K562 (cell line): Measurements from ENCODE around the gene LILRA2. TPM values are rescaled to one million over a fixed set of nuclear protein-coding genes. Genes with fewer than 3 reads are reported as not detected.

Source experiments
- ATAC-seq: fragments of 200-7000 bp; cut with Tn5 transposase; 3 replicates; pipeline ENCODE4 v1.9.1; 2020; ENCODE audit warnings: moderate library complexity
- BruUV-seq: library from RNA; stranded (reverse); fragments of 400-500 nt; replicated peaks from 2 replicates; lab custom pipeline; 2021; lab: Mats Ljungman, UMichigan
- CTCF ChIA-PET: fragments of 300-600 bp; formaldehyde crosslinking; extraction: SDS; loops from one replicate; lab custom pipeline; 2021; ENCODE audit warnings: low intra/inter-chr PET ratio; lab: Yijun Ruan, JAX
- POLR2A ChIA-PET: fragments of 300-600, 350-650 bp; sonication (Branson Sonifier 250); formaldehyde crosslinking; extraction: SDS; loops from one replicate; lab custom pipeline; 2021; ENCODE audit warnings: antibody characterized with exemption, inconsistent platforms; lab: Yijun Ruan, JAX
- DNase-seq, 4 experiments: peaks; one replicate each; pipeline versions ENCODE4 v3.0.0 to v3.0.0-alpha.2; 2011 to 2018; ENCODE audit warnings: low spot score in 3 of 4, mixed read lengths in 3 of 4; ENCODE audit errors: extremely low read depth in 1 of 4
- FAIRE-seq: peaks from 2 replicates; lab custom pipeline; 2011; peaks lifted over from hg19 to GRCh38; lab: Jason Lieb, UNC
- H2AFZ ChIP-seq: 2 replicates; pipeline ENCODE4 v1.6.0; 2011; ENCODE audit warnings: low read depth, low read length, control low read depth, inconsistent platforms
- H3K27ac ChIP-seq: fragments of 200-600 bp; 3 replicates; pipeline ENCODE4 v1.8.0; 2011; ENCODE audit warnings: low read depth, mild to moderate bottlenecking, control low read depth, inconsistent platforms, low read length, moderate library complexity, mixed read lengths; ENCODE audit errors: extremely low read depth
- H3K27me3 ChIP-seq, 2 experiments: fragments of 300-600 bp in 1 of 2; 2 replicates in 1 of 2; 3 replicates in 1 of 2; pipeline versions ENCODE4 v1.6.0 to v1.8.0; 2011; ENCODE audit warnings: inconsistent platforms in 2 of 2, low read length in 2 of 2, mild to moderate bottlenecking in 1 of 2, mixed read lengths in 1 of 2, moderate library complexity in 1 of 2; ENCODE audit not compliant: control insufficient read depth in 2 of 2, insufficient read depth in 2 of 2
- H3K36me3 ChIP-seq: fragments of 300-600 bp; 3 replicates; pipeline ENCODE4 v1.8.0; 2011; ENCODE audit warnings: mild to moderate bottlenecking, low read length, inconsistent platforms; ENCODE audit not compliant: control insufficient read depth, insufficient read depth
- H3K4me1 ChIP-seq, 2 experiments: fragments of 200-600 bp in 1 of 2; replicated peaks in 1 of 2; 2 replicates in 1 of 2; 3 replicates in 1 of 2; pipeline versions ENCODE4 v1.5.1 to v1.8.0; 2011; ENCODE audit warnings: inconsistent platforms in 2 of 2, low read length in 2 of 2, mild to moderate bottlenecking in 1 of 2, mixed read lengths in 1 of 2, moderate library complexity in 1 of 2; ENCODE audit not compliant: control insufficient read depth in 2 of 2, insufficient read depth in 2 of 2
- H3K4me2 ChIP-seq: 2 replicates; pipeline ENCODE4 v1.6.1; 2011; ENCODE audit warnings: low read length, control low read depth, inconsistent platforms, mixed read lengths; ENCODE audit not compliant: insufficient read depth
- H3K4me3 ChIP-seq: fragments of 200-600 bp; sonication (generic), shearing (Covaris generic); 2 replicates; pipeline ENCODE4 v1.5.1; 2016; ENCODE audit warnings: control low read depth, inconsistent platforms
- H3K79me2 ChIP-seq: fragments of 200-600 bp; 3 replicates; pipeline ENCODE4 v1.8.0; 2011; ENCODE audit warnings: low read length, inconsistent platforms; ENCODE audit not compliant: control insufficient read depth, insufficient read depth
- H3K9ac ChIP-seq, 2 experiments: 2 replicates each; pipeline versions ENCODE4 v1.6.0 to v1.6.1; 2011; ENCODE audit warnings: low read depth in 2 of 2, low read length in 2 of 2, control low read depth in 1 of 2, inconsistent platforms in 1 of 2, mild to moderate bottlenecking in 1 of 2, mixed read lengths in 1 of 2; ENCODE audit not compliant: insufficient read depth in 1 of 2
- H3K9me1 ChIP-seq: one replicate; pipeline ENCODE4 v1.6.0; 2011; ENCODE audit warnings: inconsistent platforms, mild to moderate bottlenecking, low read length, moderate library complexity; ENCODE audit not compliant: control insufficient read depth, insufficient read depth
- H3K9me3 ChIP-seq: replicated peaks from 2 replicates; pipeline ENCODE4 v1.5.1; 2011; ENCODE audit warnings: low read depth, low read length, inconsistent platforms; ENCODE audit not compliant: control insufficient read depth, insufficient read depth
- H4K20me1 ChIP-seq: replicated peaks from 2 replicates; pipeline ENCODE4 v1.6.1; 2011; ENCODE audit warnings: low read length, inconsistent platforms, mixed read lengths; ENCODE audit not compliant: control insufficient read depth, insufficient read depth
- PBX2 ChIP-seq, 2 experiments: IDR thresholded peaks in 1 of 2; conservative IDR thresholded peaks in 1 of 2; 2 replicates each; pipeline ENCODE4 v1.6.1; 2016; ENCODE audit warnings: low read depth in 2 of 2, mild to moderate bottlenecking in 1 of 2, missing compliant biosample characterization in 1 of 2, missing genetic modification characterization in 1 of 2, moderate library complexity in 1 of 2
- RBM17 ChIP-seq: fragments of 200-400 bp; formaldehyde crosslinking; IDR thresholded peaks from 2 replicates; pipeline ENCODE4 v1.6.1; 2017; ENCODE audit warnings: low read depth, mild to moderate bottlenecking, low read length, borderline replicate concordance
- TEAD2 ChIP-seq: fragments of 450-650 bp; IDR thresholded peaks from 2 replicates; pipeline ENCODE4 v1.6.1; 2016; ENCODE audit warnings: missing genetic modification characterization, control low read depth, missing compliant biosample characterization
- ZBTB17 ChIP-seq: fragments of 450-650 bp; formaldehyde crosslinking; IDR thresholded peaks from 2 replicates; pipeline ENCODE4 v1.4.0; 2020; ENCODE audit warnings: mild to moderate bottlenecking
- ZNF197 ChIP-seq: fragments of 200-800 bp; sonication (Bioruptor generic); IDR thresholded peaks from 2 replicates; pipeline ENCODE4 v1.6.1; 2016; ENCODE audit warnings: low read depth, missing genetic modification characterization, missing compliant biosample characterization
- WGBS: fragments of 100-300 bp; shearing (Covaris generic); methylation state at CpG from one replicate; pipeline ENCODE4 v1.1.6; 2016; ENCODE audit warnings: low coverage, mixed read lengths; ENCODE audit not compliant: insufficient coverage; ENCODE audit errors: missing lambda C conversion rate; 5-methylcytosine and 5-hydroxymethylcytosine counted together
- in situ Hi-C: fragments of 300-500 bp; cut with MboI; formaldehyde crosslinking; loops from 4 replicates; pipeline ENCODE4 v1.15.0; 2018; ENCODE audit warnings: inconsistent platforms, mixed read lengths
- intact Hi-C: fragments of 100-400 bp; cut with micrococcal nuclease; formaldehyde crosslinking; loops from 2 replicates; pipeline ENCODE4 v1.14.2; 2022
- polyA plus RNA-seq, 8 experiments: library from polyadenylated mRNA; depleted of rRNA in 4 of 8; stranded (reverse) in 5 of 8; unstranded in 3 of 8; fragments of >200 nt; fragmentation: Nextera tagmentation in 2 of 8; fragmentation: Illumina TruSeq in 1 of 8; extraction: Ambion mirVana in 2 of 8; extraction: Trizol in 1 of 8; gene quantifications; 2 replicates each; pipeline versions ENCODE4 v1.2.1 to v1.2.3, GENCODE V29; 2011 to 2014; ENCODE audit warnings: inconsistent platforms in 1 of 8, missing spikeins in 1 of 8
- total RNA-seq, 7 experiments: library from RNA; depleted of rRNA in 6 of 7; stranded (reverse); fragments of >200 nt in 6 of 7; fragmentation: Illumina TruSeq in 2 of 7; extraction: Trizol in 2 of 7; gene quantifications; 2 replicates each; pipeline versions ENCODE4 v1.2.1 to v1.2.3, GENCODE V29; 2011 to 2021; ENCODE audit warnings: low replicate concordance in 1 of 7

Gene LILRA2
- total and polyA plus RNA-seq, 9 of the 15 experiments (the other 6 are each of a cell fraction or from before 2014, with no cell fraction given) = 0.32 to 2.1 (median 0.96) TPM

GRCh38 chr19:54532528-54532927 is 41.1 kb upstream of the LILRA2 start (continued):
- TF ChIP-seq TEAD2 (tag) = no peak
- TF ChIP-seq RBM17 = no peak
- TF ChIP-seq ZBTB17 = no peak
- TF ChIP-seq PBX2 (CRISPR knock-in tag; IDR thresholded peaks at IDR 0.05; ENCODE audit: low read depth) = no peak
- no peak for TF ChIP-seq PBX2 (tag; conservative IDR thresholded peaks at IDR 0.05; ENCODE audit: low read depth)
- TF ChIP-seq, all 486 proteins: peak for 0

GRCh38 chr19:54533476-54533875 is 40.1 kb upstream of the LILRA2 start:
- Histone ChIP-seq H3K4me1 (no peaks in the 10 kb centered on the region), H3K27me3 (peaks cover 28 to 40% of the 10 kb centered on the region in 2 experiments), H3K9me3 (no peaks in the 10 kb centered on the region), H3K4me3 (no peak overlapping the region), H3K79me2 (no peaks in the 10 kb centered on the region), H3K9me1 (no peaks in the 10 kb centered on the region), H3K36me3 (no peaks in the 10 kb centered on the region), H4K20me1 (0 out of 2 replicates have a peak, but pooled peaks cover 2% of the 10 kb centered on the region), H3K27ac (no peak overlapping the region), H2AFZ (no peak overlapping the region), H3K9ac (no peak overlapping the region), H3K4me2 (no peak overlapping the region)
- in situ Hi-C loops = no loop called here
- 1% methylated on average over 8 of the region's 8 CpGs for WGBS
- BruUV-seq = no TSS peak
- DNase-seq (no peak), ATAC-seq (no peak), FAIRE-seq (no peak)
- ChIA-PET POLR2A (interaction anchor here (0.7 kb wide), 2 partner anchors 33 to 610 kb away, joined by 3 read pairs; no protein-coding TSS in a partner anchor), CTCF (no interaction called here)
- no peak for TF ChIP-seq ZNF197 (CRISPR knock-in tag)
- intact Hi-C loops = no loop called here
